Central memory CD4-positive, alpha-beta T cell (primary cell): Measurements from ENCODE around the gene DSCAML1.

ENCODE experiments used
- DNase-seq: peaks from one replicate; pipeline ENCODE4 v3.0.0; 2022

DSCAML1 gene

GRCh38 chr11:117685566-117685965 is 111.5 kb downstream of the DSCAML1 start:
- DNase-seq = no peak

- no peak for DNase-seq
These were observed 112.3 kb downstream of the DSCAML1 start for GRCh38 chr11:117684731-117685130.

- no peak for DNase-seq
These were observed 112.9 kb downstream of the DSCAML1 start for GRCh38 chr11:117684111-117684510.

GRCh38 chr11:117681438-117681837 is 115.6 kb downstream of the DSCAML1 start:
- DNase-seq = no peak

- DNase-seq = no peak
These were observed 117.6 kb downstream of the DSCAML1 start for GRCh38 chr11:117679461-117679860.

GRCh38 chr11:117678658-117679406 is 118.2 kb downstream of the DSCAML1 start:
- no peak for DNase-seq

GRCh38 chr11:117677729-117678310 is 119.2 kb downstream of the DSCAML1 start:
- no peak for DNase-seq

- no peak for DNase-seq
These were observed 120.5 kb downstream of the DSCAML1 start for GRCh38 chr11:117676501-117676900.

GRCh38 chr11:117673602-117674001 is 123.4 kb downstream of the DSCAML1 start:
- DNase-seq = no peak

- DNase-seq = no peak
These were observed 125.6 kb downstream of the DSCAML1 start for GRCh38 chr11:117671370-117671769.

GRCh38 chr11:117670924-117671323 is 126.1 kb downstream of the DSCAML1 start:
- no peak for DNase-seq

- DNase-seq = no peak
These were observed 126.6 kb downstream of the DSCAML1 start for GRCh38 chr11:117670443-117670842.

GRCh38 chr11:117669616-117670015 is 127.4 kb downstream of the DSCAML1 start:
- DNase-seq = no peak

GRCh38 chr11:117669062-117669461 is 128.0 kb downstream of the DSCAML1 start:
- no peak for DNase-seq

GRCh38 chr11:117668321-117668751 is 128.7 kb downstream of the DSCAML1 start:
- no peak for DNase-seq

GRCh38 chr11:117664897-117665296 is 132.1 kb downstream of the DSCAML1 start:
- DNase-seq = no peak

GRCh38 chr11:117663821-117664220 is 133.2 kb downstream of the DSCAML1 start:
- DNase-seq = no peak

GRCh38 chr11:117663414-117663813 is 133.6 kb downstream of the DSCAML1 start:
- DNase-seq = no peak

GRCh38 chr11:117662671-117663269 is 134.2 kb downstream of the DSCAML1 start:
- DNase-seq = no peak

GRCh38 chr11:117662255-117662654 is 134.8 kb downstream of the DSCAML1 start:
- DNase-seq = no peak

GRCh38 chr11:117658809-117659208 is 138.2 kb downstream of the DSCAML1 start:
- no peak for DNase-seq

- DNase-seq = no peak
These were observed 139.2 kb downstream of the DSCAML1 start for GRCh38 chr11:117657794-117658193.

GRCh38 chr11:117654281-117655255 is 142.4 kb downstream of the DSCAML1 start:
- DNase-seq = no peak
